T-helper 2 cell treated with Interferon-gamma antibody and Interleukin-4, amounts not matched to agents 100 ng/mL and 5 ng/mL, for 36 hours (primary cell): Measurements from ENCODE around the gene PIGO. TPM values are rescaled to one million over a fixed set of nuclear protein-coding genes. Genes with fewer than 3 reads are reported as not detected.

Source experiments
- intact Hi-C: fragments of 100-400 bp; cut with micrococcal nuclease; formaldehyde crosslinking; loops from one replicate; pipeline ENCODE4 v1.15.1; 2023
- total RNA-seq: library from RNA; stranded (reverse); gene quantifications from 2 replicates; pipeline ENCODE4 v1.2.3, GENCODE V29; 2022

Gene PIGO
- 26.4 and 33.4 TPM in 2 replicates for total RNA-seq

- intact Hi-C loops: loop anchor here (1.0 to 5.0 kb wide), 8 partner anchors 15 to 506 kb away; partner anchors contain the start of genes DNAJB5 and VCP
Observed at GRCh38 chr9:35096035-35096849, at the start of gene PIGO. PIGO (minus strand) TSS chr9:35096591; CDS start chr9:35095565, 1,026 bp downstream.

GRCh38 chr9:35142037-35142436 is 45.6 kb upstream of the PIGO start:
- intact Hi-C loops: no loop called here

- intact Hi-C loops: no loop called here
Observed at GRCh38 chr9:35140093-35140492, 43.7 kb upstream of the PIGO start.

GRCh38 chr9:35136866-35137265 is 40.5 kb upstream of the PIGO start:
- intact Hi-C loops: no loop called here

- intact Hi-C loops: no loop called here
Observed at GRCh38 chr9:35135988-35136387, 39.6 kb upstream of the PIGO start.

- intact Hi-C loops: no loop called here
Observed at GRCh38 chr9:35134920-35135319, 38.5 kb upstream of the PIGO start.

GRCh38 chr9:35116898-35117551 is 20.6 kb upstream of the PIGO start:
- intact Hi-C loops: loop anchor here (1.0 to 5.0 kb wide), 14 partner anchors 14 to 630 kb away; partner anchors contain the start of genes CCDC107, DNAJB5, GBA2 and PIGO

- intact Hi-C loops: loop anchor here (1.0 to 5.0 kb wide), 14 partner anchors 13 to 631 kb away; partner anchors contain the start of genes CCDC107, DNAJB5, GBA2 and PIGO
Observed at GRCh38 chr9:35116539-35116897, 20.1 kb upstream of the PIGO start.

- intact Hi-C loops: loop anchor here (1.0 to 5.0 kb wide), 16 partner anchors 13 to 699 kb away; partner anchors contain the start of genes CCDC107, DNAJB5, GBA2 and HINT2
Observed at GRCh38 chr9:35115680-35116538, 19.5 kb upstream of the PIGO start, which contains the start of gene ATOSB. ATOSB (minus strand) TSS chr9:35115862; CDS start chr9:35108274, 7,588 bp downstream.

- intact Hi-C loops: loop anchor here (2.0 to 5.0 kb wide), 7 partner anchors 218 to 700 kb away; partner anchors contain the start of genes CCDC107, DNAI1, FAM219A and GBA2
Observed at GRCh38 chr9:35114840-35115628, 18.6 kb upstream of the PIGO start.

- intact Hi-C loops: loop anchor here (2.0 to 5.0 kb wide), 3 partner anchors 617 to 701 kb away; partner anchors contain the start of genes DNAI1, FAM219A and HINT2
Observed at GRCh38 chr9:35114113-35114839, 17.9 kb upstream of the PIGO start.

GRCh38 chr9:35112257-35113020 is 16.0 kb upstream of the PIGO start:
- intact Hi-C loops: loop anchor here (5.0 kb wide), 1 partner anchor 655 kb away; the partner anchor contains the start of genes DNAI1 and FAM219A

GRCh38 chr9:35111001-35111933 is 14.9 kb upstream of the PIGO start:
- intact Hi-C loops: loop anchor here (1.0 to 5.0 kb wide), 6 partner anchors 8 to 654 kb away; partner anchors contain the start of genes DNAI1, FAM219A, PIGO and STOML2

GRCh38 chr9:35110327-35110761 is 14.0 kb upstream of the PIGO start:
- intact Hi-C loops: loop anchor here (2.0 to 5.0 kb wide), 2 partner anchors 494 to 653 kb away; partner anchors contain the start of genes DNAI1, FAM219A and TESK1

- intact Hi-C loops: no loop called here
Observed at GRCh38 chr9:35108946-35109575, 12.7 kb upstream of the PIGO start.

- intact Hi-C loops: no loop called here
Observed at GRCh38 chr9:35108461-35108860, 12.1 kb upstream of the PIGO start.
